GM12865 (cell line): Measurements from ENCODE around the gene XBP1.

Source experiments
- DNase-seq: peaks from one replicate; pipeline ENCODE4 v3.0.0; 2010; ENCODE audit warnings: low read depth
- H3K4me3 ChIP-seq: 2 replicates; pipeline ENCODE4 v1.5.1; 2011; ENCODE audit warnings: mild to moderate bottlenecking, low read depth, low read length, control low read depth
- TF ChIP-seq, protein P1 (sequence below): IDR thresholded peaks from 2 replicates; pipeline ENCODE4 v1.5.1; 2011; ENCODE audit warnings: low read length, control low read depth, low read depth, inconsistent platforms; ENCODE audit not compliant: insufficient read depth; ENCODE audit errors: missing control alignments

Gene XBP1

GRCh38 chr22:28774378-28774777 is 26.0 kb downstream of the XBP1 start:
- TF ChIP-seq, protein P1, sequence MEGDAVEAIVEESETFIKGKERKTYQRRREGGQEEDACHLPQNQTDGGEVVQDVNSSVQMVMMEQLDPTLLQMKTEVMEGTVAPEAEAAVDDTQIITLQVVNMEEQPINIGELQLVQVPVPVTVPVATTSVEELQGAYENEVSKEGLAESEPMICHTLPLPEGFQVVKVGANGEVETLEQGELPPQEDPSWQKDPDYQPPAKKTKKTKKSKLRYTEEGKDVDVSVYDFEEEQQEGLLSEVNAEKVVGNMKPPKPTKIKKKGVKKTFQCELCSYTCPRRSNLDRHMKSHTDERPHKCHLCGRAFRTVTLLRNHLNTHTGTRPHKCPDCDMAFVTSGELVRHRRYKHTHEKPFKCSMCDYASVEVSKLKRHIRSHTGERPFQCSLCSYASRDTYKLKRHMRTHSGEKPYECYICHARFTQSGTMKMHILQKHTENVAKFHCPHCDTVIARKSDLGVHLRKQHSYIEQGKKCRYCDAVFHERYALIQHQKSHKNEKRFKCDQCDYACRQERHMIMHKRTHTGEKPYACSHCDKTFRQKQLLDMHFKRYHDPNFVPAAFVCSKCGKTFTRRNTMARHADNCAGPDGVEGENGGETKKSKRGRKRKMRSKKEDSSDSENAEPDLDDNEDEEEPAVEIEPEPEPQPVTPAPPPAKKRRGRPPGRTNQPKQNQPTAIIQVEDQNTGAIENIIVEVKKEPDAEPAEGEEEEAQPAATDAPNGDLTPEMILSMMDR = no peak
- DNase-seq = no peak
- H3K4me3 ChIP-seq = no peak overlapping the region

DNA sequence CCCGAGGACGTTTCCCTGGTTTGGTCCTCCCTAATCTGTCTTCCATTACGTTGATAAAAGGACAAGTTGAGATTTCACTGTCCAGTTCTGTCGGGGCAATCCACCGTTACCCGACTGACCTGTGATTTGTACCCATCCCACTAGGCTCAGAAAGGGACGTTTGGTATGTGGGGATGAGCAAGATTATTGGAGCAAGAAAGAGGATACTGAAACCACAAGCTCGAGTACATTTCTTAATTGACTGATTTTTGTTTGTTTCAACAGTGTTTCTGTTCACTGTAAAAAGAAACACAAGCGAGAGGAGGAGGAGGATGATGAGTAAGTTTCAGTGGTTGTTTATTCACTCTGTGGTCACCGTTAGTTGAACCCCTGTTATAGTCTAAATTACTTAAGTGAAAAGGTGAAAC is 26.9 kb downstream of the XBP1 start:
- TF ChIP-seq, protein P1 = no peak
- DNase-seq = peak; percentile 76

DNA sequence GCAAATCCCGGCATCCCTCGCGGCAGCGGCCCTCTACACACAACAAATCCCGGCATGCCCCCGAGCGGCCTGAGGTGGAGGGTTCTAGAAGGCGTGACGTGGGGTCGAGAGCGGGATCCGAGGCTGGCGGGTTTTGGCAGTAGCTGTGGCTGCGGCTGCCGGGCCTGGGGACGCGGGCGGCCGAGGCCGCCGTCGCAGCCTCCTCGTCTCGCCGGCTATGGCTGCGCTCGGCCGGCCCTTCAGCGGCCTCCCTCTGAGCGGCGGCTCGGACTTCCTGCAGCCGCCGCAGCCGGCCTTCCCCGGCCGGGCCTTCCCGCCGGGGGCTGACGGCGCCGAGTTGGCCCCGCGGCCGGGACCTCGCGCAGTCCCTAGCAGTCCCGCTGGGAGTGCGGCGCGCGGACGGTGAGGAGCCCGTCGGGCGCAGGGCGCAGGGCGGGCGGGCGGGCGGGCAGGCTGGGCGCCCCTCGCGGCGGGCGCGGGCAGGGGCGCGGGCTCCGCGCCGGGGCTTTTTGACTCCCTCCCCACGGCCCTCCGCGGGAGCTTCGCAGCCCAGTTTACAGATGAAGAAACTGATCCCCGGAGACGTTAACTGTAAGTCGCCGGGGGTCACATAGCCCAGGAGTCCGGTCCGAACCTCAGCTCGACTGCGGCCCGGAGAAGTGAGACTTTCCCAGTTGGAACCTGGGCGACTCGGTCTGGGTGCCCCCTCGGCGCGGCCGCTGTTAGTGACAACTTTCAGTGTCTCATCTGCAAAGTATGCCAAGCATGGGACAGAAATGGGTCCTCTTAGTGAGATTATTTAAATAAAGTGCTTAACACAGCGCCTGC is 27.5 kb downstream of the XBP1 start, which contains the start of gene CCDC117:
Gene CCDC117 (plus strand): TSS at position 63 of the 828 bp plus-strand sequence. CDS start 155 bp downstream, at position 218.
- H3K4me3 ChIP-seq = peak within 1 kb of the TSS; percentile 66
- TF ChIP-seq, protein P1 = peak; percentile 17
- DNase-seq = peak; percentile 97

More for the DNA sequence above, 26.9 kb downstream of the XBP1 start:
- H3K4me3 ChIP-seq = peak overlapping the region; percentile 66

DNA sequence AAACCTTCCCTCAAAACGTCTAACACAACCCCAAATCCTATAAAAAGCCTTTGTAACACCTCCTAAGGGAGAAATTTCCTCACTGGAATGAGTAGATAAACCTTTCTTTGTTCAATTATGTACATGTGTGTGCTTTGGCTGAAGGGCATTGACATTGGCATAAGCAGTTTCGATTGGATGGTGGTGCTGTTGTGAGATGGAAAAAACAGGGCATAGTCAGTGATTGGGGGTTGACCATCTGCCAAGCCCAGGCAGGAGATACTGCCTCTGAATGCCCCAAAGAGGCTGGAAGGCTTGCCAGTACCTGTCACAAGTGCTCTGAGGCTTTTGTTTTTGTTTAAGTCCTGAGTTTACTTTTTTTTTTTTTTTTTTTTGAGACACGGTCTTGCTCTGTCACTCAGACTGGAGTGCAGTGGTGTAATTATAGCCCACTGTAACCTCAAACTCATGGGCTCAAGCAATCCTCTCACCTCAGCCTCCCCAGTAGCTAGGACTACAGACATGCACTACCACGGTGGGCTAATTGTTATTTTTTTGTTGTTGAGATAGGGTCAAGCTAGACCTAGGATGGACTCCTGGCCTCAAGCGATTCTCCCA is 29.1 kb downstream of the XBP1 start:
- no peak for DNase-seq
- no peak overlapping the region for H3K4me3 ChIP-seq
- TF ChIP-seq, protein P1 = no peak

GRCh38 chr22:28769394-28770085 is 30.8 kb downstream of the XBP1 start:
- no peak overlapping the region for H3K4me3 ChIP-seq
- TF ChIP-seq, protein P1 = no peak
- no peak for DNase-seq

- H3K4me3 ChIP-seq = no peak overlapping the region
- TF ChIP-seq, protein P1 = no peak
- no peak for DNase-seq
Observed at GRCh38 chr22:28768701-28769393, 31.5 kb downstream of the XBP1 start.
